Central memory CD8-positive, alpha-beta T cell (primary cell): ENCODE data around the gene CAMK1D.

Experiments used
- ATAC-seq: fragments of 150-1000 bp; cut with Tn5 transposase; replicated peaks from 2 replicates; pipeline ENCODE4 v1.10.0; 2022; ENCODE audit warnings: mild to moderate bottlenecking, moderate FRiP score, moderate number of reproducible peaks; ENCODE audit not compliant: poor library complexity, severe bottlenecking; ENCODE audit errors: extremely low read depth
- DNase-seq, 2 donors: peaks; one replicate each; pipeline ENCODE4 v3.0.0; 2021; ENCODE audit warnings: low spot score in 2 of 2
- H3K27ac Mint-ChIP-seq: one replicate; pipeline ENCODE4 v1.8.0; 2022; ENCODE audit warnings: low read depth, mild to moderate bottlenecking, moderate library complexity, mixed read lengths
- H3K27me3 Mint-ChIP-seq: one replicate; pipeline ENCODE4 v1.8.0; 2022; ENCODE audit warnings: mixed read lengths
- H3K36me3 Mint-ChIP-seq: one replicate; pipeline ENCODE4 v1.8.0; 2022; ENCODE audit warnings: mild to moderate bottlenecking, moderate library complexity, mixed read lengths; ENCODE audit not compliant: insufficient read depth
- H3K4me1 Mint-ChIP-seq: one replicate; pipeline ENCODE4 v1.8.0; 2022; ENCODE audit warnings: mixed read lengths
- H3K4me3 Mint-ChIP-seq: one replicate; pipeline ENCODE4 v1.8.0; 2022; ENCODE audit warnings: mild to moderate bottlenecking, moderate library complexity, mixed read lengths
- H3K9me3 Mint-ChIP-seq: one replicate; pipeline ENCODE4 v1.8.0; 2022; ENCODE audit warnings: mixed read lengths

The CAMK1D gene

DNA sequence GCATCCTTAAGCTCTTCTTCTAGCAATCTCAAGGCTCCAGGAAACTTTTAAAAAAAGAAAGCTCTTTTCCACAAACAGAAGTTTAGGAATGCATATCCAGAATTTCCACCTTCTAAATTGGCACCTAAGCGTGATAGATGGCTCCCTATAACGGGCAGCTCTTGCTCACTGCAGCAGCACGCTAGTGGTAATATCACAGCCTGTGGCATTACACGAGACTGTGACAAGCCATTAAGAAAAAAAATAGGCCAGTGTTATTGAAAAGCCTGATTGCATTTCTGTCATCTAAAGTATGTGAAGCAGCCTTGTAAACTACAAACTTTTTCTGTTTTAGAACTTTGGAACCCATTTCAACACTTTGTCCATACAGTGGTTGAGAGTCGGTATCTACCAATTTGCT lies 263.8 kb downstream of the CAMK1D start:
- Mint-ChIP-seq H3K4me3 (no peak overlapping the region), H3K9me3 (no peaks in the 10 kb centered on the region), H3K27me3 (no peaks in the 10 kb centered on the region), H3K36me3 (peaks cover 2% of the 10 kb centered on the region), H3K27ac (no peak overlapping the region), H3K4me1 (peaks cover 2% of the 10 kb centered on the region)
- DNase-seq (no peak), ATAC-seq (no peak)

DNA sequence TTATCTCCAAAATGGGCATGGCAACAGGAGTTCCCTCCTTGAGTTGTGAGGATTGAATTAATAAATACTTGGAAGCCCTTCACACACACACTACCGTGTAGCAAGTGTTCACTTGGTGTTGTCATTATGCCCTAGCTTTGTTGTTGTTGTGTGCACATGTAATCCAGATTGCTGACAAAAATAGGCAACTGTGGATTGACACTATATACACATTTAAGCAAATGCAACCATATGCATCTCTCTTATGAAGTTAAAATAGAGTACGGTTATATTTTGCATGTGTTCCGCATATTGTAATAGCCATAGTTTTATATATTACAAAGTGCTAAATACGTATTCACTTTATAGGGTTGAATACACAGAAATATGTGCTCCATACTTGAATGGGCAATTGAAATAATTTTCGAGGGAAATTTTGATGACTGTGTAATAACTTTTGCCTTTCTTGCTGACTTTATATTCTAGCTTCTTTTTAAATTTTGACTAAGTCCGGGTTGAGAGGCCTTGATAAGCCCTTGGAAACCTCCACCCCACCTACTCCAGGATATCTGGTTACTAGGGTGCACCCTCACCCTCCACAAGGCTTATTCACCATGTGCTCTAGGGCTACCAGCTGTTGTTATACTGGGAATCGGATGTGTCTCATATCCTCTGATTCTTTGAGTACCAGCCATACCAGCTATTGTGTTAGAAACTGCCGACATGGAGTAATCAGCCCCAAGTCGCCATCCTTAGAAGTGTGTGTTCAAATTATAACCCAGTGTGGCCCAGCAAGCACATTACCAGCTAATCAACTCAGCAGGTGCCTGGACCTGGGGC lies 265.0 kb downstream of the CAMK1D start:
- peaks cover 2% of the 10 kb centered on the region for H3K36me3 Mint-ChIP-seq
- peaks cover 4% of the 10 kb centered on the region for H3K4me1 Mint-ChIP-seq
- DNase-seq, result no peak
- H3K27ac Mint-ChIP-seq, result no peak overlapping the region
- ATAC-seq, result no peak
- no peak overlapping the region for H3K4me3 Mint-ChIP-seq
- no peaks in the 10 kb centered on the region for H3K9me3 Mint-ChIP-seq
- no peaks in the 10 kb centered on the region for H3K27me3 Mint-ChIP-seq

- H3K27ac Mint-ChIP-seq, result no peak overlapping the region
- DNase-seq, result no peak
Measured at GRCh38 chr10:12615296-12616220, 266.2 kb downstream of the CAMK1D start.

GRCh38 chr10:12617191-12618175 lies 268.1 kb downstream of the CAMK1D start:
- peaks cover 13% of the 10 kb centered on the region for H3K4me1 Mint-ChIP-seq
- H3K9me3 Mint-ChIP-seq, result no peaks in the 10 kb centered on the region
- H3K27ac Mint-ChIP-seq, result no peak overlapping the region
- ATAC-seq, result no peak
- no peaks in the 10 kb centered on the region for H3K36me3 Mint-ChIP-seq
- DNase-seq, result no peak
- no peaks in the 10 kb centered on the region for H3K27me3 Mint-ChIP-seq
- H3K4me3 Mint-ChIP-seq, result no peak overlapping the region

More at GRCh38 chr10:12615296-12616220, 266.2 kb downstream of the CAMK1D start:
- H3K27me3 Mint-ChIP-seq, result no peaks in the 10 kb centered on the region
- no peaks in the 10 kb centered on the region for H3K9me3 Mint-ChIP-seq
- no peak overlapping the region for H3K4me3 Mint-ChIP-seq
- H3K4me1 Mint-ChIP-seq, result peaks cover 6% of the 10 kb centered on the region
- H3K36me3 Mint-ChIP-seq, result peaks cover 2% of the 10 kb centered on the region
- ATAC-seq, result no peak

DNA sequence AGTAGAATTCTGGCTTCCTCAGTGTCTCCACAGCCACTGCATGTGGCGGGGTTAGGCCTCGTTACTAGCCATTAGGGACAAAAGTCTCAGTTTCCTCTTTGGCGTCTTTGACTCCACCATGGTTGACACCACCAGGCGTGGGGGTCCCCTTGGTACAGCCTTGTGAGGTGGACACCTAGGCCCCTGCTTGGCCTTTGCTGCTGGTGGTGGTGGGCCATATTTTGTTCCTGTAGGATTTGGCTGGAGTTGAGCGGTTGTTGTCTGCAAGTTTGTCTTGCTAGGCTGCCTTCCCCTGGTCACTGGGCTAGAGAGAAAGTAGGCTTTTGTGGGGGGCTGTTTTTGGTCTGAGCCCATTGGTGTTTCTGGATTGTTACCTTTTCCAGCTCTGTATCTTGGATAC lies 272.7 kb downstream of the CAMK1D start:
- ATAC-seq (no peak), DNase-seq (no peak)
- H3K4me3 Mint-ChIP-seq, result no peak overlapping the region
- H3K4me1 Mint-ChIP-seq, result peaks cover 13% of the 10 kb centered on the region
- no peaks in the 10 kb centered on the region for H3K27me3 Mint-ChIP-seq
- no peaks in the 10 kb centered on the region for H3K36me3 Mint-ChIP-seq
- no peak overlapping the region for H3K27ac Mint-ChIP-seq
- no peaks in the 10 kb centered on the region for H3K9me3 Mint-ChIP-seq

GRCh38 chr10:12622691-12623090 lies 273.3 kb downstream of the CAMK1D start:
- Mint-ChIP-seq H3K4me3 (no peak overlapping the region), H3K9me3 (no peaks in the 10 kb centered on the region), H3K36me3 (no peaks in the 10 kb centered on the region), H3K4me1 (peaks cover 13% of the 10 kb centered on the region), H3K27me3 (no peaks in the 10 kb centered on the region), H3K27ac (no peak overlapping the region)
- no peak for DNase-seq
- ATAC-seq, result no peak

DNA sequence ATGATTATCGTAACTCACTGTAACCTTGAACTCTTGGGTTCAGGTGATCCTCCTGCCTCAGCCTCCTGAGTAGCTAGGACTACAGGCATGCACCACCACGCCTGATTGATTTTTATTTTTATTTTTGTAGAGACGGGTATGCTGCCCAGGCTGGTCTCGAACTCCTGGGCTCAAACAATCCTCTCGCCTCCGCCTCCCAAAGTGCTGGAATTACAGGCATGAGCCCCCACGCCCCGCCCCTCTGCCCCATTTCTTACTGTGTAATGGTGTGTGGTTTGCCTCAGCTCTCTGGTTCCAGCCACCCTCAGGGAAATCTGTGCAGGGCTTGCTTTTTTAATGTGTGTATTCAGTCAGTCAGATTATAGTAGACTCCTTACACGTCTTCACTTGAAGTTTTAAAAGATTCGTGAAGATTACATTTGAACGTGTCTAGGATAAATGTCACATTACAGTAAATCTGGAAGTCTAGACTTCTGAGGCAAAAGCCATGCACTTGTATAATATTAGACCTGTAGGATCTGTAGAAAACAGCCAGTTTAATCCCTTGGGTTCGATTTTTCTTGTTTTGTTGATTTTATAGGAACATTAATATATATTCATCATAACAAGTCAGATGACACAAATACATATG lies 276.2 kb downstream of the CAMK1D start:
- ATAC-seq (no peak), DNase-seq (no peak)
- no peak overlapping the region for H3K27ac Mint-ChIP-seq
- H3K4me3 Mint-ChIP-seq, result no peak overlapping the region
- no peaks in the 10 kb centered on the region for H3K27me3 Mint-ChIP-seq
- H3K9me3 Mint-ChIP-seq, result no peaks in the 10 kb centered on the region
- H3K36me3 Mint-ChIP-seq, result no peaks in the 10 kb centered on the region
- H3K4me1 Mint-ChIP-seq, result peaks cover 24% of the 10 kb centered on the region

GRCh38 chr10:12628153-12628552 lies 278.8 kb downstream of the CAMK1D start:
- no peak for DNase-seq
- no peaks in the 10 kb centered on the region for H3K9me3 Mint-ChIP-seq
- H3K36me3 Mint-ChIP-seq, result no peaks in the 10 kb centered on the region
- H3K4me1 Mint-ChIP-seq, result peaks cover 16% of the 10 kb centered on the region
- H3K27ac Mint-ChIP-seq, result no peak overlapping the region
- H3K27me3 Mint-ChIP-seq, result no peaks in the 10 kb centered on the region
- no peak for ATAC-seq
- no peak overlapping the region for H3K4me3 Mint-ChIP-seq

- ATAC-seq (no peak), DNase-seq (no peak)
- Mint-ChIP-seq H3K4me3 (no peak overlapping the region), H3K4me1 (peaks cover 18% of the 10 kb centered on the region), H3K27me3 (no peaks in the 10 kb centered on the region), H3K27ac (no peak overlapping the region), H3K9me3 (no peaks in the 10 kb centered on the region), H3K36me3 (no peaks in the 10 kb centered on the region)
Measured at GRCh38 chr10:12628964-12629766, 279.8 kb downstream of the CAMK1D start.

DNA sequence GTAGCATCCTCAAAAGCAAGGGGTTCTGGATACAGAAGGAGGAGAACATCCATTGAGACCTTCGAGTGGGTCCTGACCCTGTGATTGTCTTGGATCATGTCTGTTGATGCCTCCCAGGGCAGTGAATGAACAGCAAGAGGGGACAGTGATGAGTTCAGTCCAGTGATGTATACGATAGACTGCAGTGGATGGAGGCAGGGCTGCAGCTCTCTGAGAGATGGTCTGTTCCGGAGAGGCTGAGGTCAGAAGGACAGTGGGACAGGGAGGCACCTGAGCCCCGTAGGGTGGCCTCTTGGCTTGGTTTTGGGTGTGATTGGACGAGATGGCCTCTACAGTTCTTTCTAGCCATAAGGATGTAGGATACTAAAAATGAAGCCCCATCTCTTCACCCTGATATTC lies 280.4 kb downstream of the CAMK1D start:
- no peak overlapping the region for H3K27ac Mint-ChIP-seq
- no peaks in the 10 kb centered on the region for H3K27me3 Mint-ChIP-seq
- H3K4me1 Mint-ChIP-seq, result peaks cover 24% of the 10 kb centered on the region
- no peaks in the 10 kb centered on the region for H3K9me3 Mint-ChIP-seq
- DNase-seq (no peak), ATAC-seq (no peak)
- H3K4me3 Mint-ChIP-seq, result no peak overlapping the region
- H3K36me3 Mint-ChIP-seq, result peaks cover 2% of the 10 kb centered on the region

- DNase-seq (no peak), ATAC-seq (no peak)
- no peak overlapping the region for H3K4me3 Mint-ChIP-seq
- peaks cover 4% of the 10 kb centered on the region for H3K36me3 Mint-ChIP-seq
- peaks cover 33% of the 10 kb centered on the region for H3K4me1 Mint-ChIP-seq
- no peaks in the 10 kb centered on the region for H3K27me3 Mint-ChIP-seq
- no peaks in the 10 kb centered on the region for H3K9me3 Mint-ChIP-seq
- no peak overlapping the region for H3K27ac Mint-ChIP-seq
Measured at GRCh38 chr10:12631216-12631615, 281.9 kb downstream of the CAMK1D start.
